ENCODE results near the gene RALGPS1. TPM values are rescaled to one million over a fixed set of nuclear protein-coding genes. Genes with fewer than 3 reads are reported as not detected.

Gene RALGPS1
- total and polyA plus RNA-seq, 7 donors = 3.9 to 7.7 (median 5.4) TPM

- H3K9me3 ChIP-seq = no peaks in the 10 kb centered on the region
- 85 to 93% (median 91%) methylated on average over 8 of the region's 8 CpGs for WGBS, 3 donors
- intact Hi-C loops (cut with DNase I) = no loop called here
- no peaks in the 10 kb centered on the region for H3K27me3 ChIP-seq (ENCODE audit: insufficient read depth in 3 of 3, low read length in 2 of 3)
- H3K4me1 ChIP-seq = peaks cover 26% of the 10 kb centered on the region
- H3K36me3 ChIP-seq (ENCODE audit: insufficient read depth in 1 of 2, low read depth in 1 of 2) = no peaks in the 10 kb centered on the region
- DNase-seq = no peak
- TF ChIP-seq CTCF (IDR thresholded peaks at IDR 0.05) = no peak
- no peak overlapping the region for H3K27ac ChIP-seq
- no peak for ATAC-seq
- H3K4me3 ChIP-seq = no peak overlapping the region
Measured at GRCh38 chr9:127051881-127052595, 137.5 kb downstream of the RALGPS1 start.

- WGBS, 3 donors = 50 to 63% (median 56%) methylated on average over 14 of the region's 14 CpGs
- H3K27ac ChIP-seq = peak overlapping the region; percentile 59
- TF ChIP-seq CTCF (IDR thresholded peaks at IDR 0.05) = no peak
- H3K4me3 ChIP-seq = no peak overlapping the region
- H3K36me3 ChIP-seq (ENCODE audit: insufficient read depth in 1 of 2, low read depth in 1 of 2) = no peaks in the 10 kb centered on the region
- H3K27me3 ChIP-seq (ENCODE audit: insufficient read depth in 3 of 3, low read length in 2 of 3) = no peaks in the 10 kb centered on the region
- no peaks in the 10 kb centered on the region for H3K9me3 ChIP-seq
- ATAC-seq = no peak
- peaks cover 38% of the 10 kb centered on the region for H3K4me1 ChIP-seq
- intact Hi-C loops (cut with DNase I) = no loop called here
- DNase-seq = no peak
Measured at GRCh38 chr9:127053057-127053821, 138.7 kb downstream of the RALGPS1 start.

GRCh38 chr9:127053960-127054359, 139.4 kb downstream of the RALGPS1 start:
- no peaks in the 10 kb centered on the region for H3K27me3 ChIP-seq (ENCODE audit: insufficient read depth in 3 of 3, low read length in 2 of 3)
- peak overlapping the region; percentile 44 for H3K27ac ChIP-seq
- peaks cover 43% of the 10 kb centered on the region for H3K4me1 ChIP-seq
- WGBS, 3 donors = 47 to 55% (median 48%) methylated on average over 5 of the region's 5 CpGs
- intact Hi-C loops (cut with DNase I) = no loop called here
- DNase-seq = no peak
- no peak for ATAC-seq
- H3K9me3 ChIP-seq = no peaks in the 10 kb centered on the region
- TF ChIP-seq CTCF (IDR thresholded peaks at IDR 0.05) = no peak
- no peak overlapping the region for H3K4me3 ChIP-seq
- no peaks in the 10 kb centered on the region for H3K36me3 ChIP-seq (ENCODE audit: insufficient read depth in 1 of 2, low read depth in 1 of 2)

GRCh38 chr9:127055745-127056402, 141.3 kb downstream of the RALGPS1 start:
- H3K27ac ChIP-seq = no peak overlapping the region
- no peaks in the 10 kb centered on the region for H3K27me3 ChIP-seq (ENCODE audit: insufficient read depth in 3 of 3, low read length in 2 of 3)
- ATAC-seq (peak in 3 of 4 donors; percentile 12 to 67 (median 61)), DNase-seq (no peak)
- no peak overlapping the region for H3K4me3 ChIP-seq
- H3K4me1 ChIP-seq = peaks cover 51% of the 10 kb centered on the region
- intact Hi-C loops (cut with DNase I) = loop anchor here in 1 of 2 donors (5.0 kb wide), 2 partner anchors 66 to 89 kb away; partner anchors contain the start of gene ANGPTL2
- H3K36me3 ChIP-seq (ENCODE audit: insufficient read depth in 1 of 2, low read depth in 1 of 2) = no peaks in the 10 kb centered on the region
- no peaks in the 10 kb centered on the region for H3K9me3 ChIP-seq
- TF ChIP-seq CTCF (IDR thresholded peaks at IDR 0.05) = no peak
